GM12878 (cell line): Measurements from ENCODE around the gene MYL6B. TPM values are rescaled to one million over a fixed set of nuclear protein-coding genes. Genes with fewer than 3 reads are reported as not detected.
A peak's percentile ranks its signal among the peaks of the same experiment; 100 is the strongest.

ENCODE experiments used
- BCL3 ChIP-seq: IDR thresholded peaks from 2 replicates; pipeline ENCODE4 v1.6.1; 2011; ENCODE audit warnings: borderline replicate concordance, low read depth, mild to moderate bottlenecking, moderate library complexity, low read length; ENCODE audit not compliant: insufficient read depth, poor library complexity, severe bottlenecking
- CEBPB ChIP-seq, 2 experiments: fragments of 150-350 bp in 1 of 2; IDR thresholded peaks; 2 replicates each; pipeline ENCODE4 v1.6.1; 2012 to 2014; ENCODE audit warnings: low read depth in 2 of 2, low read length in 2 of 2, borderline replicate concordance in 1 of 2, inconsistent platforms in 1 of 2
- CHD2 ChIP-seq: IDR thresholded peaks from 2 replicates; pipeline ENCODE4 v1.6.1; 2011; ENCODE audit warnings: low read depth, low read length, improper control_type of control experiment, borderline replicate concordance
- CUX1 ChIP-seq: IDR thresholded peaks from 2 replicates; pipeline ENCODE4 v1.6.1; 2012; ENCODE audit warnings: improper control_type of control experiment, low read depth, low read length; ENCODE audit not compliant: insufficient replicate concordance
- E2F4 ChIP-seq: IDR thresholded peaks from 2 replicates; pipeline ENCODE4 v1.6.1; 2012; ENCODE audit warnings: low read depth, low read length, improper control_type of control experiment
- EED ChIP-seq: sonication (generic); IDR thresholded peaks from 2 replicates; pipeline ENCODE4 v1.6.1; 2016; ENCODE audit warnings: antibody characterized with exemption, low read depth
- IRF4 ChIP-seq: IDR thresholded peaks from 2 replicates; pipeline ENCODE4 v1.6.1; 2011; ENCODE audit warnings: low read depth, low read length
- MTA2 ChIP-seq: fragments of 450-650 bp; IDR thresholded peaks from 2 replicates; pipeline ENCODE4 v1.6.1; 2016; ENCODE audit warnings: low read depth, mild to moderate bottlenecking, moderate library complexity
- MYB ChIP-seq: fragments of 150-350 bp; IDR thresholded peaks from 2 replicates; pipeline ENCODE4 v1.6.1; 2014; ENCODE audit warnings: mild to moderate bottlenecking, low read depth, low read length, borderline replicate concordance
- NFIC ChIP-seq: IDR thresholded peaks from 2 replicates; pipeline ENCODE4 v1.6.1; 2012; ENCODE audit warnings: low read depth, mild to moderate bottlenecking, inconsistent platforms, low read length, moderate library complexity
- POLR2AphosphoS5 ChIP-seq: IDR thresholded peaks from 2 replicates; pipeline ENCODE4 v1.6.1; 2011; ENCODE audit warnings: mild to moderate bottlenecking, low read length, inconsistent platforms
- POU2F2 ChIP-seq: IDR thresholded peaks from 3 replicates; pipeline ENCODE4 v1.6.1; 2011; ENCODE audit warnings: low read depth, mild to moderate bottlenecking, low read length, borderline replicate concordance
- RELA ChIP-seq: fragments of 450-650 bp; IDR thresholded peaks from 2 replicates; pipeline ENCODE4 v1.8.0; 2014; ENCODE audit warnings: borderline replicate concordance; ENCODE audit not compliant: partially characterized antibody
- SIN3A ChIP-seq: IDR thresholded peaks from 2 replicates; pipeline ENCODE4 v1.6.1; 2012; ENCODE audit warnings: low read depth, low read length, improper control_type of control experiment
- TAF1 ChIP-seq: IDR thresholded peaks from 2 replicates; pipeline ENCODE4 v1.6.1; 2011; ENCODE audit warnings: mild to moderate bottlenecking, low read depth, low read length, borderline replicate concordance
- TCF12 ChIP-seq: IDR thresholded peaks from 2 replicates; pipeline ENCODE4 v1.6.1; 2011; ENCODE audit warnings: low read depth, mild to moderate bottlenecking, low read length
- USF2 ChIP-seq: IDR thresholded peaks from 2 replicates; pipeline ENCODE4 v1.6.1; 2011; ENCODE audit warnings: low read depth, low read length, improper control_type of control experiment, borderline replicate concordance
- ZNF274 ChIP-seq: IDR thresholded peaks from one replicate; pipeline ENCODE4 v1.8.0; 2011; ENCODE audit not compliant: insufficient read length, insufficient read depth
- polyA plus RNA-seq, 11 experiments: library from polyadenylated mRNA; depleted of rRNA in 4 of 11; unstranded in 6 of 11; stranded (reverse) in 5 of 11; fragments of >200 nt; fragmentation: Nextera tagmentation in 4 of 11; fragmentation: Illumina TruSeq in 1 of 11; extraction: Ambion mirVana in 4 of 11; extraction: Trizol in 1 of 11; gene quantifications; 1 replicate in 1 of 11; 2 replicates in 10 of 11; pipeline versions ENCODE4 v1.2.1 to v1.2.3, GENCODE V29; 2011 to 2016; ENCODE audit warnings: inconsistent platforms in 2 of 11, missing spikeins in 2 of 11, low read depth in 1 of 11
- total RNA-seq, 4 experiments: library from RNA; depleted of rRNA in 3 of 4; stranded (reverse); fragments of >200 nt in 3 of 4; fragmentation: Illumina TruSeq in 1 of 4; extraction: Trizol in 1 of 4; gene quantifications; 2 replicates each; pipeline versions ENCODE4 v1.2.1 to v1.2.3, GENCODE V29; 2013 to 2021
- TF ChIP-seq, protein P1 (sequence below): fragments of 450-650 bp; IDR thresholded peaks from 2 replicates; pipeline ENCODE4 v1.6.1; 2014; ENCODE audit warnings: mild to moderate bottlenecking

MYL6B gene
- total and polyA plus RNA-seq, 10 of the 15 experiments (the other 5 are each of a cell fraction or from before 2014, with no cell fraction given), result 75.5 to 153 (median 114) TPM

- TF ChIP-seq NFIC, result peak; percentile 73; the same call in 1 of the 2 replicates
- TF ChIP-seq RELA, result peak; percentile 61
- no peak for TF ChIP-seq E2F4
- TF ChIP-seq ZNF274, result no peak
- TF ChIP-seq SIN3A, result peak; percentile 53; the same call in 1 of the 2 replicates
- TF ChIP-seq CEBPB (IDR thresholded peaks at IDR 0.05; ENCODE audit: borderline replicate concordance in 1 of 2, low read depth in 2 of 2, low read length in 2 of 2), result no peak
- TF ChIP-seq TAF1, result peak; percentile 98
- no peak; the same call in 1 of the 2 replicates for TF ChIP-seq EED
- no peak for TF ChIP-seq USF2
- TF ChIP-seq CUX1, result no peak
- TF ChIP-seq TCF12, result peak; percentile 84; the same call in 1 of the 2 replicates
- TF ChIP-seq POU2F2, result peak; percentile 97
- peak; percentile 37; the same call in 1 of the 2 replicates for TF ChIP-seq CHD2
- peak; percentile 100 for TF ChIP-seq POLR2AphosphoS5
- no peak for TF ChIP-seq MYB
- peak; percentile 81 for TF ChIP-seq MTA2
- peak; percentile 47 for TF ChIP-seq BCL3
- peak; percentile 59; the same call in 1 of the 2 replicates for TF ChIP-seq IRF4
- TF ChIP-seq, protein P1, sequence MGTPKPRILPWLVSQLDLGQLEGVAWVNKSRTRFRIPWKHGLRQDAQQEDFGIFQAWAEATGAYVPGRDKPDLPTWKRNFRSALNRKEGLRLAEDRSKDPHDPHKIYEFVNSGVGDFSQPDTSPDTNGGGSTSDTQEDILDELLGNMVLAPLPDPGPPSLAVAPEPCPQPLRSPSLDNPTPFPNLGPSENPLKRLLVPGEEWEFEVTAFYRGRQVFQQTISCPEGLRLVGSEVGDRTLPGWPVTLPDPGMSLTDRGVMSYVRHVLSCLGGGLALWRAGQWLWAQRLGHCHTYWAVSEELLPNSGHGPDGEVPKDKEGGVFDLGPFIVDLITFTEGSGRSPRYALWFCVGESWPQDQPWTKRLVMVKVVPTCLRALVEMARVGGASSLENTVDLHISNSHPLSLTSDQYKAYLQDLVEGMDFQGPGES, result no peak
These were observed 35.9 kb upstream of the MYL6B start, which contains the start of gene RPL41 (continued) for GRCh38 chr12:56116267-56117081.
